Measurements from ENCODE around the gene DPP7. TPM values are rescaled to one million over a fixed set of nuclear protein-coding genes. Genes with fewer than 3 reads are reported as not detected.

DPP7 gene
- total and polyA plus RNA-seq, 2 of the 4 experiments (the other 2 are of a cell fraction), result 14.9 to 76.4 TPM

- Histone ChIP-seq H3K4ac (ENCODE audit: low read depth, low read length) (no peak overlapping the region), H2BK5ac (ENCODE audit: low read depth, low read length, poor library complexity, severe bottlenecking) (no peak overlapping the region), H2AK9ac (replicated peaks; ENCODE audit: low read depth, low read length, poor library complexity) (no peak overlapping the region), H2AK5ac (ENCODE audit: low read depth, low read length) (no peak overlapping the region), H3K9ac (ENCODE audit: low read depth, low read length) (no peak overlapping the region), H4K91ac (ENCODE audit: insufficient read depth, low read depth, low read length) (no peak overlapping the region), H3K4me3 (ENCODE audit: insufficient read depth, low read depth, low read length) (no peak overlapping the region), H3K4me1 (ENCODE audit: control insufficient read depth, insufficient read depth, low read length) (no peaks in the 10 kb centered on the region; the same call in 1 of the 2 replicates), H2BK120ac (ENCODE audit: low read depth, low read length) (no peak overlapping the region), H3K36me3 (ENCODE audit: control insufficient read depth, insufficient read depth, low read length) (no peaks in the 10 kb centered on the region), H3K79me1 (ENCODE audit: low read depth in 1 of 2, low read length in 2 of 2) (no peaks in the 10 kb centered on the region), H2AFZ (replicated peaks; ENCODE audit: low read length, poor library complexity) (no peak overlapping the region), H2BK15ac (ENCODE audit: low read depth, low read length) (no peak overlapping the region), H3K4me2 (ENCODE audit: low read depth, low read length) (no peak overlapping the region), H3K56ac (ENCODE audit: extremely low read depth, insufficient read depth, low read length) (no peak overlapping the region), H3K18ac (ENCODE audit: low read depth, low read length) (no peak overlapping the region), H4K5ac (ENCODE audit: low read depth, low read length) (no peak overlapping the region), H3K14ac (replicated peaks; ENCODE audit: low read depth, low read length) (no peak overlapping the region), H4K8ac (ENCODE audit: low read depth in 2 of 2, low read length in 2 of 2) (no peak overlapping the region), H4K20me1 (ENCODE audit: insufficient read depth, low read length) (no peaks in the 10 kb centered on the region; the same call in 1 of the 2 replicates), H3K23ac (ENCODE audit: low read depth, low read length) (no peak overlapping the region), H2BK20ac (ENCODE audit: low read depth, low read length) (no peak overlapping the region), H3K27me3 (ENCODE audit: control insufficient read depth, insufficient read depth, low read length) (peaks cover 63% of the 10 kb centered on the region), H3K27ac (ENCODE audit: insufficient read depth, low read length) (no peak overlapping the region), H3K9me1 (ENCODE audit: insufficient read depth, low read length) (peaks cover 4% of the 10 kb centered on the region; the same call in 1 of the 2 replicates), H3K9me3 (ENCODE audit: control insufficient read depth, insufficient read depth, low read length) (no peaks in the 10 kb centered on the region)
- POLR2A ChIA-PET (ENCODE audit: unreplicated experiment), result no interaction called here
- 63% methylated on average over 5 of the region's 17 CpGs; no CpG with 5 or more reads in 1 of the 2 experiments for WGBS, 2 experiments (ENCODE audit: extremely low coverage in 2 of 2, insufficient read length in 1 of 2)
- in situ Hi-C loops (cut with MboI; ENCODE audit: low sequenced_read_pairs), result no loop called here
- no TSS peak for BruUV-seq (replicated peaks)
- intact Hi-C loops (cut with micrococcal nuclease), result no loop called here
- DNase-seq, result no peak
- CTCF ChIA-PET, result no interaction called here
- no peak for TF ChIP-seq FOS (IDR thresholded peaks at IDR 0.05; ENCODE audit: low read depth, low read length)
- TF ChIP-seq BHLHE40 (IDR thresholded peaks at IDR 0.05; ENCODE audit: low read depth, low read length), result no peak
- dilution Hi-C loops (cut with HindIII; ENCODE audit: low sequenced_read_pairs, unreplicated experiment), result no loop called here
- ATAC-seq (ENCODE audit: low read depth), result no peak
Observed at GRCh38 chr9:137141050-137141810, 26.7 kb upstream of the DPP7 start.

Data from IMR-90 (cell line).